ENCODE results near the gene DAGLA.

The DAGLA gene

DNA sequence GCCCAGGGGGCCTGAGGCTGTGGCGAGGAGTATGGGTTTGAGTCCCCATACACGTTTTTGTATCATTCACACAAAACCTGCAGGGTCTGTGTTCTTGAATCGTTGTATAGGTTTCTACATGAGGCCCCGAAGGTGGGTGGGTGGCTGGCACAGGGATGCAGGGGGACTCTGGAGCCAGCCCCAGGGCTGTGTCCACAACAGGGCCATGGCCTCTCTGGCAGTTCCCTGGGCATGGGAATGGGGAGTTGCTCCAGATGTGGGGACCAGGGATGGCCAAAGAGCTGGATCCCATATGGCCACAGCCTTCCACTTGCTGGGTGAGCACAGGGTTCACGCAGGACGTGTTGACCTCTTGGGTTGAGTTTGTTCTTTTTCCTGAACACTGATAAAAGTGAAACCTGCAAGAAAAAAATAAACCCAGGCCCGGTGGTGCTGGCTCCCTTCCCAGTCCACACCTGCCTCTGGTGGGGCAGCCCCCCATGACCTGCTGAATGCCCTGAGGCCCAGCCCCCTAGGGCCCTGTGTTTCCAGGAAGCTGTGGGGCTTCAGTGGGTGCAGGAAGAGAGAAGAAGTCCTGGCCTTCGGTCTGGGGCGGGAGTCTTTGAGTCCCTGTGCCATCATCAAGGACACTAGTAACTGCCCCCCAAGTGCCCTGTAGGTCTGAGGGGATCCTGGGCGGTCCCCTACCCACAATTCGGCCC, 88.3 kb downstream of the DAGLA start:
- DNase-seq = no peak

DNA sequence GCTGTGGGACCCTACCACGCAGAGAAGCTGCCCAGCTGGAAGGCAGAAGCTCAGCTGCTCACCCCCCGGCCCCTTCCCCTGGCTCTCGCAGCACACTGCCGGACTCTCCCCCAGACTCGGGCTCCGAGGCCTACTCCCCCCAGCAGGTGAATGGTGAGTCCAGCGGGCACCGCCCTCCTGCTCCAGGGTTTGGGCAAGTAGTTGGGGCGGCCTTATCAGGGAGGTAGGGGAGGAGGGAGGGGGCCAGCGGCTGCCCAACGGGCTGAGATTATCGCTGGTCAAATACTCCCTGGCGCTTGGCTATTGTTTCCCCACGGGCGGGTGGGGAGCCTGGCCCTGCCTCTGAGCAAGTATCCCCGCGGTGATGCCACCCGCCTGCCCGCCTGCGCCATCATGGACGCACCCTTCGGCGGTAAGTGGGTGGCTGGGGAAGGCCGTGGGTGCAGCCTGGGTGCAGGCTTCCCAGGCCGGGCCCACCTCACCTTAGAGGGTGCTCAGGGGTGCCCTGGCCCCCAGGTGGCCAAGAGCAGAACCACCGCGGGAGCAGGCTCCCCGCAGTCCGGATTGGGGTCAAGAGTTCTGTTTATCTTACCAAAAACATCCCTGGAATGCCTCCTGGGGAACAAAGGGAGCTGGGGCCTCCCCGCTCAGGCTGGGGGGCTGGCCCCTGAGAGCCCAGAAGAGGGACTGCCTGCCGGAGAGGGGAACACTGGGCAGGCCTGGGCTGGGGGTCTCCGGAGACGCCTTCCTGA, 89.2 kb downstream of the DAGLA start:
- DNase-seq = no peak

- no peak for DNase-seq
Observed at GRCh38 chr11:61769946-61770683, 89.9 kb downstream of the DAGLA start.

DNA sequence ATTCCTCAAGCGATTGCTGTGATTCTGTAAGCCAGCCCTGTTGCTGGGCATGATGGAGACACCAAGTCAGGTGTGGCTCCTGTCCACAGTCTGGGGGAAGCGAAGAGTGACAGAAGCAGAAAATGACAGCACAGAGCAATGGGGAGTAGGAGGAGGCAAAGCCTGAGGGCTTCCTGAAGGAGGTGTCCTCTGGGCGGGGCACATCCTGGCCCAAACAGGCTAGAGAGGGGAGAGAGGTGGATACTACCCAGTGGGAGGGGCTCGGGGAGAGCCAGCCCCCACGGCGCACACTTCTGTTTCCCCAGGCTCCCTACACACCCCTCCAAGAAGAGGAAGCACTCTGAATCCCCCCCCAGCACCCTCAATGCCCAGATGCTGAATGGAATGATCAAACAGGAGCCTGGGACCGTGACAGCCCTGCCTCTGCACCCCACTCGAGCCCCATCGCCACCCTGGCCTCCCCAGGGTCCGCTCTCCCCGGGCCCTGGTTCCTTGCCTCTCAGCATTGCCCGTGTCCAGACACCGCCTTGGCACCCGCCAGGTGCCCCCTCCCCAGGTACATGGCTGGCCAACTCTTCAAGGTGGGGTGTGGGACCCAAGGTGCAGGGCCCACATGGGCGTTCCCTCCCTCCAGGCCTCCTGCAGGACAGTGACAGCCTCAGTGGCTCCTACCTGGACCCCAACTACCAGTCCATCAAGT, 91.2 kb downstream of the DAGLA start:
- DNase-seq = no peak

DNA sequence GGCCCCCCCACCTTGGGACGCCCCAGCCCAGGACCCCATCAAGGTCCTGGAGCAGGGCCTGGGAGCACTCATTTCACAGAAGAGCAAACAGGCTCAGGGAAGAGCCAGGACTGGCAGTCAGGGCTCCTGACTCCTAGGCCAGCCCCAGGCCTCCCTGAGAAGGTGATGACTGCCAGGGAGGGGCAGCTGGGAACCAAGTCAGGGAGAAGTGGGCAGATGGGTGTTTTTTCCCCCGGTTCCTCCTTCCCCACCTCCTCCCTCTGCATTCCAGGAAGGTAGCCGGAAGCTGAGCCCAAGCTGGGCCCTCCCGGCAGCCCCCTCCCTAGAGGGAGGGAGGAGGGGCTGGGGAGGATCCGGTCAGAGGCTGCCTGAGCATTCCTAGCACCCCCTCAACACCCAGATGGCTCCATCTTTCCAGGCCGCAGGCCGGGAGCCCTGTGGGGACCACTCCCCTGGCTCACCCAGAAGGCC, 91.8 kb downstream of the DAGLA start:
- no peak for DNase-seq

DNA sequence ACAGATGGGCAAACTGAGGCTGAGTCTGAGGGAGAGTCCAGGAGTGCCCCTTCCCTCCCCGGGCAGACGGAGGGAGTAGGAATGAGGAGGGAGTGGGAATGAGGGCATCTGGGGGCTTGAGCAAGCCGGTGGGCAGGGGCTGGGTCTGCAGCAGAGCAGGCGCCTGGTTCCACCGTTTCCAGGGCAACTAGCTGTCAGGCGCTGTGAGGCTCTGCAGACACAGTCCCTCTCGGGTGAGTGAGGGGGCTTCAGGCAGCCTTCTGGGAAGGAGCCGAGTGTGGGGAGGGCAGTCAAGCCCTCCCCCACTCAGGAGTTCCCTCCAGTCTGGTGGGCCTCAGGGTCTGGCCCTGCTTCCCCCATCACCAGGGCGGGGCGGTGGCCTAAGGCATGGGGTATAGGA, 93.2 kb downstream of the DAGLA start:
- DNase-seq = no peak

GRCh38 chr11:61773809-61774208, 93.6 kb downstream of the DAGLA start:
- DNase-seq = no peak

DNA sequence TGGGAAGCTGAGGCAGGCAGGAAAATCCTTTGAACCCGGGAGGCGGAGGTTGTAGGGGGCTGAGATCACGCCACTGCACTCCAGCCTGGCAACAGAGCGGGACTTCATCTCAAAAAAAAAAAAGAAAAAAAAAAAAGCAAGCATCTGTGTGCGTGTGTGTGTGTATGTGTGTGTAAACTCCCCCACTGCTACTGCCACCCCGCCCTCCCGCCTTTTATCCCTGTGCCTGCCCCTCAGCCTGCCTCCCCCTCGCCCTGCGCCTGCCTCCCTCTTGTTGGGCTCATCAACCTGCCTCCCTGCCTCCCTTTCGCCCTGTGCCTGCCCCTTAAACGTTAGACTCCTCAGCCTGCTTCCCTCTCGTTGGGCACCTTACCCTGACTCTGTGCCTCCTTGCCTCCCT, 94.2 kb downstream of the DAGLA start:
- DNase-seq = no peak

DNA sequence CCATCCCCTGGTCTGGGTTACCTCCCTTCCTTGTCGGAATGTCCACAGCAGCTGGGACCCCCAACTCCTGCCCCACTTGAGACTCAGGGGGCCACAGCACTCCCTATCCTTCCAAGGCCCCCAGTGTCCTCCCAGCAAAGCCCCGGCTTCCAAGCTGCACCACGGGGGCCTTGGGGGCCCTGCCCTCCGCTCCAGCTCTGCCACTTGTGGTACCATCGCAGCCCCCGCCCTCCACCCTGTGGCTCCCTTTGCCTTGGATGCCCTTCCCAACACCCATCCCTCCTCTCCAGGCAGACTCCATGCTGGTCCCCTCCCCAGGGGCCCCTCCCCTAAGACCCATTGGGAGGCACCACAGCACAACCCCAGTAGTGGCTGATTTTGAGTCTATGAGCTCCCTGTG, 94.9 kb downstream of the DAGLA start:
- no peak for DNase-seq

DNA sequence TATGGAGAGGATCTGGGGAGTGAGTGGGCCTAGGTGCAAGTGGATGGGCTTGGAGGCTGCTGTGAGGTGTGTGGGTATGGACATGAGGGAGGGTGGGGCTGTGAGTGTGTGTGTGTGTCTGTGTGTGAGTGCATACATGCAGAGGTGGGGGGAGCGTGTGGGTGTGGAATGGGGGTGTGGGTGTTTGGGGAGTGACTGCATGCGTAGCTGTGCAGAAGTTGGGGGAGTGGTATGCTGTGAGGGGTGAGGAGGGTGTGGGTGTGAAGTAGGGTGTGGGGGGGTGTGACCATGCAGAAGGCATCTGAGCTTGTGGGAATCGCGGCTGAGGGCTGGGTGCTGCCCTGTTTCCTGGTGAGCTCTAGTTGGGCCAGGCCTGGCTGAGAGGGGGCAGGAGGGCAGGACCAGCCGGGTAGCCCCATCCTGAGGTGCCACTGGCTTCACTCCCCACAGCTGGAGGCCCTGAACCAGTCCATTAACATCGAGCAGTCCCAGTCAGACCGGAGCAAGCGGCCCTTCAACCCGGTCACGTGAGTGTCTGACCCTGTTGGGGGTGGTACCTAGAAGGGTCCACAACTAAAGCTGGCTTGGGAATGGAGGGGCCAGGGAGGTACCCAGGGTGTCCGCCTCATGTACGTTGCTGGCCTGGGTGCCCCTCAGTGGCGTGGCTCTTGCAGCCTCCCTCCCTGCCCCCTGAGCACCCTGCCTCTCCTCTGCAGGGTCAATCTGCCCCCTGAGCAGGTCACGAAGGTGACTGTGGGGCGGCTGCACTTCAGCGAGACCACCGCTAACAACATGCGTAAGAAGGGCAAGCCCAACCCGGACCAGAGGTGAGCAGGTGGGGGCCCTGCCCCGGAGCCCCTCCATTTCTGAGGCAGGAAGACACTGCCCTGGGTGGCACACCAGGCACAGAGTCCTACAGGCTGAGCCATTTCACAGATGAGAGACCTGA, 95.7 kb downstream of the DAGLA start:
- no peak for DNase-seq

GRCh38 chr11:61776561-61777075, 96.4 kb downstream of the DAGLA start:
- peak; percentile 73 to 78 for DNase-seq

DNA sequence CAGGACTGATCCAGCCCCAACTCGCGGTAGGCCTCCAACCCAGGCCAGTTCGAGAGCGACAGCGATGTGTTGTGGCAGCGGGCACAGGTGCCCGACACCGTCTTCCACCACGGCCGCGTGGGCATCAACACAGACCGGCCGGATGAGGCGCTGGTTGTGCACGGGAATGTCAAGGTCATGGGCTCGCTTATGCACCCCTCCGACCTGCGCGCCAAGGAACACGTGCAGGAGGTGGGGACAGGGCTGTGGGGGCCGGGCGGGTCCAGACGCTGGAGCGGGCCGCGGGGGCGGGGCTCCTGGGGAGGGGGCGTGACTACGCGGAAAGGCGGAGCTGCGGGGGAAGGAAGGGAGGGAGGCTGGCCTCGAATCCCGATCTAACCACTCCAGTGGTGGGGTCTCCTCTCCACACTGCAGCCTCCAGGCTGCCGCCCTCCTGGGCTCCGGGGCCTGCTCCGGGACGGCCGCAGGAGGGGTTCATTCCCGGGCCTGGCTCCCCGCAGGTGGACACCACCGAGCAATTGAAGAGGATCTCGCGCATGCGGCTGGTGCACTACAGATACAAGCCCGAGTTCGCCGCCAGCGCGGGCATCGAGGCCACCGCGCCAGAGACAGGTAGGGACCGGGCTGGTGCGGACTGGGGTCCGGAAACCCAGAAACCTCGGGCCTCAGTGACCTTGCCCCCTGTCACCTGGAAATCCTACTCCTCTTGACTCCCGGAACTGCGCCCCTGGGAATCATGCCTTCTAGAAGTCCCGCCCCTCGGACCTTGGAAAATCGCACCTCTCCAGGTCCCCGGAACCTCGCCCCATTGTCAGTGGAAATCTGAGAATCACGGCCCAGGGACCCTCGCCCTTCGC, 97.3 kb downstream of the DAGLA start:
- DNase-seq = peak; percentile 64 to 68

DNA sequence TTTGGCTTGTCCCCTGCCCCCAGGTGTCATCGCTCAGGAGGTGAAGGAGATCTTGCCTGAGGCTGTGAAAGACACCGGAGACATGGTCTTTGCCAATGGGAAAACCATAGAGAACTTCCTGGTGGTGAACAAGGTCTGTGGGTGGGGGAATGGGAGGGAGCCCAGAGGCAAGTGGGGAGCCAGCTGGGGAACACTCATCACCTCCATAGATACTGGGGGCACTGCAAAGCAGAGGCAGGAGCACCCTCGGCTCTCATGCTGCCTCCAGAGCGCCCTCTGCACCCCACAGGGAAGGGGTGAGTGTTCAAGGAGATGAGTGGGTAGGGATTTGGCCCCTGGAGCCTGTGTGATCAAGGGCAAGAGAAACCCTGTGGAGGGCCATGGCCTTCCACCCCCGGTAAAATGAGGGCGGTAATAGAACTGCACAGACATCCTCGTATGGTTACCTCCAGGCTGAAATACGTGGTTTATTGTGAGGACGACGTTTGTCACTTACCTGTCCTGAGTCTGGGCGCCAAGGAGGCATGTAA, 98.2 kb downstream of the DAGLA start:
- no peak for DNase-seq

DNA sequence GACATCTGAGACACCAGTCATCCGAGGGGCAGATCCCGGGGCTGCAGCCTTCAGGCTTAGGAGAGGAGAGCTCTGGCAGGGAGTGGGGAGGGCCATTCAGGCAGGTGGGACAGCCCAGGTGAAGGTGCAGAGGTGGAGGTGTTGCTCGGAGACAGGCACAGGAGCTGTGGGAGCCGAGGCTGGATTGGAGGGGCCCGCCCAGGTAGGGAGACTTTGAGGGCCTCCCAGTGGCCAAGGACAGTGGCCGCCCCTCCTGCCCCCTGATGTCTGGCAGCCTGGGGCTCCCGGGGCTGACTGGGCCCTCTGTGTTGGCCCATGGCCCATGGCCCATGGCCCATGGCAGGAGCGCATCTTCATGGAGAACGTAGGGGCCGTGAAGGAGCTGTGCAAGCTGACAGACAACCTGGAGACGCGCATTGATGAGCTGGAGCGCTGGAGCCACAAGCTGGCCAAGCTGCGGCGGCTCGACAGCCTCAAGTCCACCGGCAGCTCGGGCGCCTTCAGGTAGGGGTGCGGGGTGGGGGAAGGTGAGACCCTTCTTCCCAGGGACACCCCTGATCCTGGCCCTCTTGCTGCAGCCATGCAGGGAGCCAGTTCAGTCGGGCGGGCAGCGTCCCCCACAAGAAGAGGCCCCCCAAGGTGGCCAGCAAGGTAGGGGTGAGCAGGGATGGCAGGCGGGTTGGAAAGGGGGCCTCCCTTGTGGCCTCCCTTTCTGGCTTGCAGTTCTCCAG, 98.9 kb downstream of the DAGLA start:
- DNase-seq = no peak

DNA sequence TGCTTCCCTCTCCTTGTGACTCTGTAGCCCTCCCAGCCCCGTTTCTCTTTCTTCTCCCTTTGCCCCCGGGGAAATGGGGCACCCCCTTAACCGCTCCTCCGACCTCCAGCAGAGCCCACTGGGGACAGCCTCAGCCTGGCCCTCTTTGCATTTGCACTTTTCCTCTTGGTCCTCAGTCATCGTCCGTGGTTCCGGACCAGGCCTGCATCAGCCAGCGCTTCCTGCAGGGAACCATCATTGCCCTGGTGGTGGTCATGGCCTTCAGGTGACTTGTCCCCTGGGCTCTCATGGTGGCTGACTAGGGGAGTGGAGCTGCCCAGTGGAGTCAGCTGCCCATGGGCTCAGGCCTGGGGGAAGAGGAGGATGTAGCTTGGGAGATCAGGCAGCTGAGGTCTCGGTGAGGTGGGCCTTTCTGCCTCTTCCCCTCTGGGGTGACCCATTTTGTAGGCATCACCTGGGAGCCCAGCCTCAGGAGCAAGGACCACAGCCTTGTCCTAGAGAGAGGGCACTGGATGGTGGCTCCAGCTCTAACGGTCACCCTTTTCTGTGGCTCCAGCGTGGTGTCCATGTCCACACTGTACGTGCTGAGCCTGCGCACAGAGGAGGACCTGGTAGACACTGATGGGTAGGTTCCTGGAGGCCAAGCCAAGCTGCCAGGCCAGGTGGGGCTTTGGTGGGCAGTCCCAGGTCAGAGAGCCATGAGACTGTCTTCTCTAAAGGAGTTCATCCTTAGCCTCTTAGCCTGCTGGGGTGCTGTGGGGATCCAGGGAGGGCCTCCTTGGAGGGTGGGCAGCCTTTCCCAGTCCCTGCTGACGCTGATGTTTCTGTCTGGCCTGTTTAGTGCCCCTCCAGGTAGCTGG, 99.7 kb downstream of the DAGLA start:
- DNase-seq = no peak

DNA sequence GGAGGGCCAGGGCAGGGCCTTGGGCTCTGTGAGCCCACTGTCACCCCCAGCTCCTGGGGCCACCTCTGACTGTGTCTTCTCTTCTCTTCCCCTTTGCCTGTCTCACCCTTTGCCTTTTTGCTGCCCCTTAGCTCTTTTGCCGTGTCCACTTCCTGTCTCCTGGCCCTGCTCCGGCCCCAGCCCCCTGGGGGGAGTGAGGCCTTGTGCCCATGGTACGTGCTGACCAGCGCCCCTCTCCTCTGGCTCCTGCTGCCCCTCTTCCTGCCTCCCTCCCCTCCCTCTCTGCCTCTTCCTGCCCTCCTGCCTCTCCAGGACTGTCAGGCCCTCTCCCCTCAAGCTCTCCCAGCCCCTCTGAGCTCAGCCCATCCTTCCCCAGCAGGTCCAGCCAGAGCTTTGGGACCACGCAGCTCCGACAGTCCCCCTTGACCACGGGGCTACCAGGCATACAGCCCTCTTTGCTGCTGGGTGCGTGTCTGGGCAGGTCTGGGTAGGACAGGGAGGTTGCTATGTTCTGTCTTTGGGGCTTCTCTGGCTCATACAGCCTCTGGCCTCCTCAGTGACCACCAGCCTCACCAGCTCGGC, 100.5 kb downstream of the DAGLA start:
- DNase-seq = no peak

DNA sequence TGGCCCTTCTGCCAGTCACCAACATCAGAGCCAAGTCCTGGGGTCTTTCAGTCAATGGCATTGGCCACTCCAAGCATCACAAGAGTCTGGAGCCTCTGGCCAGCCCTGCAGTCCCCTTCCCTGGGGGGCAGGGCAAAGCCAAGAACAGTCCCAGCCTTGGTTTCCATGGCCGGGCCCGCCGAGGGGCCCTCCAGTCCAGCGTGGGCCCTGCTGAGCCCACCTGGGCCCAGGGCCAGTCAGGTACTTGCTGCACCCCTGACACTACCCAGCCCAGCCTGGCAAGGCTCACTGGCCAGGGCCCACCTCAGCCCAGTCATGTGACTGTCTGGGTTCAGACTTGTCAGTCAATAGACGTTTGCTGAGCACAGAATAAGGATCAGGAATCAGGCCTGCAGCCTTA, 101.4 kb downstream of the DAGLA start:
- DNase-seq = no peak

DNA sequence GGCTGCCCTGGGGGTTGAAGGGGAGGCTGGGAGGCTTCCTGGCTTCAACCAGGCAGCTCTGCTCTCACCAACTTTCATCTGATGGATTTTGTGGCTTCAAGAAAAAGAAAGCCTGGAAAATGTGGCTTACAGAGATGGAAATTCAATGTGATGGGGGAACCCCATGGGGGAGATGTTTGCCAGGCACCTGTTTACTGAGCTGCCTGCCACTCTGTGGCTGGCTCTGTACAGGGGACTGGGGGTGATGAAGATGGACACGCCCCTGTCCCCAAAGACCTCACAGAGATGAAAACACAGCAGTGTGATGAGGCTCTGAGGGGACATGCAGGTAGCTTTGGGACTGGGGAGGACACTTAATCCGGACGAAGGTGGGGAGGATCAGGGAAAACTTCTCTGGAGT, 102.1 kb downstream of the DAGLA start:
- DNase-seq = no peak

All from activated CD4-positive, alpha-beta T cell treated with anti-CD3 and anti-CD28 coated beads, Interleukin-2, amount 50 U/mL, for 48 hours (primary cell).